H1 (cell line): ENCODE measurements around the gene CD38. TPM values are rescaled to one million over a fixed set of nuclear protein-coding genes. Genes with fewer than 3 reads are reported as not detected.

Experiments
- CTCF ChIA-PET: fragments of 300-600 bp; sonication (Branson Sonifier 250); formaldehyde crosslinking; loops from one replicate; lab custom pipeline; 2021; ENCODE audit not compliant: partially characterized antibody; lab: Charles Lee
- POLR2A ChIA-PET: fragments of 300-600 bp; sonication (Branson Sonifier 250); formaldehyde crosslinking; loops from one replicate; lab custom pipeline; 2021; ENCODE audit warnings: inconsistent platforms; ENCODE audit not compliant: partially characterized antibody; lab: Charles Lee
- DNase-seq, 2 experiments: peaks; one replicate each; pipeline versions ENCODE4 v3.0.0 to v3.0.0-alpha.2; 2010 to 2022; ENCODE audit warnings: low spot score in 2 of 2, low read depth in 1 of 2, mixed read lengths in 1 of 2
- FAIRE-seq: peaks from 2 replicates; lab custom pipeline; 2011; peaks lifted over from hg19 to GRCh38; lab: Jason Lieb, UNC
- H2AFZ ChIP-seq: 2 replicates; pipeline ENCODE4 v1.8.1; 2012; ENCODE audit warnings: low read length, inconsistent platforms
- H2AK5ac ChIP-seq: 2 replicates; pipeline ENCODE4 v1.6.1; 2013; ENCODE audit warnings: low read depth, low read length
- H2BK120ac ChIP-seq: replicated peaks from 2 replicates; pipeline ENCODE3; 2013; ENCODE audit warnings: low read depth, low read length, inconsistent platforms
- H2BK12ac ChIP-seq: 2 replicates; pipeline ENCODE4 v1.6.1; 2013; ENCODE audit warnings: low read depth, low read length
- H2BK15ac ChIP-seq: 2 replicates; pipeline ENCODE4 v1.6.1; 2013; ENCODE audit warnings: low read length
- H2BK20ac ChIP-seq: 2 replicates; pipeline ENCODE4 v1.6.1; 2013; ENCODE audit warnings: low read length
- H2BK5ac ChIP-seq: 2 replicates; pipeline ENCODE4 v1.6.1; 2013; ENCODE audit warnings: low read depth, low read length
- H3K14ac ChIP-seq: 2 replicates; pipeline ENCODE4 v1.6.1; 2013; ENCODE audit warnings: inconsistent platforms; ENCODE audit not compliant: insufficient read length
- H3K18ac ChIP-seq: 2 replicates; pipeline ENCODE4 v1.6.1; 2013; ENCODE audit warnings: low read length; ENCODE audit errors: extremely low read depth
- H3K23ac ChIP-seq: 2 replicates; pipeline ENCODE4 v1.6.1; 2013; ENCODE audit warnings: inconsistent platforms; ENCODE audit not compliant: insufficient read length
- H3K23me2 ChIP-seq: 2 replicates; pipeline ENCODE4 v1.6.1; 2013; ENCODE audit warnings: low read depth, low read length
- H3K27ac ChIP-seq: 2 replicates; pipeline ENCODE4 v1.6.1; 2011; ENCODE audit warnings: low read depth, low read length, inconsistent platforms
- H3K27me3 ChIP-seq, 4 experiments: replicated peaks in 1 of 4; 1 replicate in 1 of 4; 2 replicates in 3 of 4; pipeline versions ENCODE4 v1.6.1 to v1.8.1; 2011 to 2013; ENCODE audit warnings: low read length in 3 of 4, mild to moderate bottlenecking in 3 of 4, inconsistent platforms in 2 of 4, mixed read lengths in 2 of 4, moderate library complexity in 1 of 4; ENCODE audit not compliant: control insufficient read depth in 3 of 4, insufficient read depth in 3 of 4; ENCODE audit errors: extremely low read depth in 1 of 4
- H3K36me3 ChIP-seq, 4 experiments: 2 replicates each; pipeline versions ENCODE4 v1.6.1 to v1.8.1; 2011 to 2013; ENCODE audit warnings: mild to moderate bottlenecking in 4 of 4, low read length in 3 of 4, moderate library complexity in 2 of 4, control low read depth in 1 of 4, inconsistent platforms in 1 of 4; ENCODE audit not compliant: insufficient read depth in 4 of 4, control insufficient read depth in 2 of 4
- H3K4ac ChIP-seq: replicated peaks from 2 replicates; pipeline ENCODE3; 2013; ENCODE audit warnings: low read length, low read depth, mixed read lengths, inconsistent platforms; ENCODE audit not compliant: insufficient read length
- H3K4me1 ChIP-seq, 4 experiments: replicated peaks in 1 of 4; 1 replicate in 1 of 4; 2 replicates in 3 of 4; pipeline versions ENCODE4 v1.6.1 to v1.8.1; 2011 to 2013; ENCODE audit warnings: low read length in 3 of 4, inconsistent platforms in 2 of 4, mixed read lengths in 1 of 4; ENCODE audit not compliant: insufficient read depth in 4 of 4, control insufficient read depth in 3 of 4
- H3K4me2 ChIP-seq, 2 experiments: 2 replicates each; pipeline versions ENCODE4 v1.6.1 to v1.8.1; 2011 to 2013; ENCODE audit warnings: low read depth in 2 of 2, low read length in 2 of 2, control low read depth in 1 of 2, inconsistent platforms in 1 of 2, mild to moderate bottlenecking in 1 of 2; ENCODE audit not compliant: insufficient read depth in 1 of 2
- H3K4me3 ChIP-seq, 4 experiments: fragments of 200-600, 300-600 bp in 1 of 4; sonication (generic), shearing (Covaris generic), sonication (Bioruptor Twin) in 1 of 4; 2 replicates each; pipeline versions ENCODE4 v1.5.1 to v1.8.1; 2011 to 2016; ENCODE audit warnings: low read length in 4 of 4, low read depth in 3 of 4, control low read depth in 2 of 4, inconsistent platforms in 2 of 4, mild to moderate bottlenecking in 2 of 4, mixed read lengths in 1 of 4, moderate library complexity in 1 of 4; ENCODE audit not compliant: insufficient read depth in 2 of 4; ENCODE audit errors: extremely low read depth in 1 of 4
- H3K56ac ChIP-seq: replicated peaks from 2 replicates; pipeline ENCODE3; 2013; ENCODE audit warnings: low read depth, mild to moderate bottlenecking, mixed read lengths, low read length, inconsistent platforms; ENCODE audit not compliant: insufficient read length
- H3K79me1 ChIP-seq: 2 replicates; pipeline ENCODE4 v1.6.1; 2013; ENCODE audit warnings: low read depth, low read length, control low read depth
- H3K79me2 ChIP-seq, 2 experiments: 2 replicates each; pipeline versions ENCODE4 v1.6.1 to v1.8.1; 2012 to 2013; ENCODE audit warnings: low read length in 2 of 2, mild to moderate bottlenecking in 2 of 2, inconsistent platforms in 1 of 2; ENCODE audit not compliant: insufficient read depth in 2 of 2, control insufficient read depth in 1 of 2
- H3K9ac ChIP-seq, 4 experiments: replicated peaks in 1 of 4; 1 replicate in 1 of 4; 2 replicates in 3 of 4; pipeline versions ENCODE4 v1.6.1 to v1.8.1; 2011 to 2013; ENCODE audit warnings: low read depth in 3 of 4, low read length in 3 of 4, control low read depth in 2 of 4, mild to moderate bottlenecking in 2 of 4, moderate library complexity in 2 of 4, inconsistent platforms in 1 of 4; ENCODE audit errors: extremely low read depth in 1 of 4
- H3K9me3 ChIP-seq, 2 experiments: 2 replicates each; pipeline versions ENCODE4 v1.6.1 to v1.8.1; 2012 to 2013; ENCODE audit warnings: mild to moderate bottlenecking in 2 of 2, moderate library complexity in 2 of 2, control low read depth in 1 of 2, inconsistent platforms in 1 of 2, low read depth in 1 of 2, low read length in 1 of 2, mixed read lengths in 1 of 2; ENCODE audit not compliant: insufficient read depth in 2 of 2
- H4K20me1 ChIP-seq, 2 experiments: replicated peaks in 1 of 2; 2 replicates each; pipeline versions ENCODE3 to v1.8.1; 2011 to 2013; ENCODE audit warnings: inconsistent platforms in 2 of 2, low read length in 2 of 2, mild to moderate bottlenecking in 1 of 2; ENCODE audit not compliant: insufficient read depth in 2 of 2, control insufficient read depth in 1 of 2
- H4K5ac ChIP-seq: 2 replicates; pipeline ENCODE4 v1.6.1; 2013; ENCODE audit warnings: low read length, low read depth, mixed read lengths, inconsistent platforms; ENCODE audit not compliant: insufficient read length
- H4K8ac ChIP-seq: 2 replicates; pipeline ENCODE4 v1.8.0; 2013; ENCODE audit warnings: mild to moderate bottlenecking, moderate library complexity, low read length, inconsistent platforms; ENCODE audit not compliant: insufficient read depth; ENCODE audit errors: extremely low read depth
- H4K91ac ChIP-seq: replicated peaks from 2 replicates; pipeline ENCODE3; 2013; ENCODE audit warnings: low read length, mixed read lengths, inconsistent platforms; ENCODE audit not compliant: insufficient read length
- BACH1 ChIP-seq: IDR thresholded peaks from 2 replicates; pipeline ENCODE4 v1.6.1; 2012; ENCODE audit warnings: low read length, improper control_type of control experiment
- NRF1 ChIP-seq: IDR thresholded peaks from 2 replicates; pipeline ENCODE4 v1.6.1; 2011; ENCODE audit warnings: mild to moderate bottlenecking, low read depth, low read length, improper control_type of control experiment
- PHF8 ChIP-seq: fragments of 200-600 bp; sonication (generic); conservative IDR thresholded peaks from 2 replicates; pipeline ENCODE4 v1.7.1; 2012; ENCODE audit warnings: low read depth, mild to moderate bottlenecking, inconsistent platforms, low read length, moderate library complexity
- YY1 ChIP-seq: IDR thresholded peaks from 2 replicates; pipeline ENCODE4 v1.6.1; 2011; ENCODE audit warnings: low read depth, mild to moderate bottlenecking, low read length
- WGBS, 2 experiments: shearing (Covaris generic) in 1 of 2; methylation state at CpG; one replicate each; pipeline versions ENCODE4 v1.1.6 to v1.1.7; 2013 to 2015; ENCODE audit warnings: low lambda C conversion rate in 2 of 2, mixed read lengths in 2 of 2, inconsistent platforms in 1 of 2, low coverage in 1 of 2, missing lambda C conversion rate in 1 of 2; ENCODE audit not compliant: insufficient replicate concordance in 2 of 2, insufficient coverage in 1 of 2, insufficient read length in 1 of 2; ENCODE audit errors: extremely low coverage in 1 of 2, missing lambda C conversion rate in 1 of 2; 5-methylcytosine and 5-hydroxymethylcytosine counted together
- polyA plus RNA-seq, 7 experiments: library from polyadenylated mRNA; depleted of rRNA in 3 of 7; stranded (reverse) in 5 of 7; unstranded in 2 of 7; fragments of >200 nt in 5 of 7; fragments of 200-250 nt in 2 of 7; gene quantifications; 1 replicate in 5 of 7; 2 replicates in 1 of 7; 4 replicates in 1 of 7; pipeline versions ENCODE4 v1.2.1 to v1.2.3, GENCODE V29; 2011 to 2013; ENCODE audit warnings: missing spikeins in 2 of 7, mixed read lengths in 2 of 7
- total RNA-seq: library from RNA; stranded (reverse); fragmentation: NEBNext Ultra II Directional; extraction: Animal tissue kit (Norgen Biotek cat#: 25700); gene quantifications from 2 replicates; pipeline ENCODE4 v1.2.1, GENCODE V29; 2021

The CD38 gene
- total and polyA plus RNA-seq, 2 of the 8 experiments (the other 6 are each of a cell fraction or from before 2014, with no cell fraction given): 0.14 to 0.24 TPM

DNA sequence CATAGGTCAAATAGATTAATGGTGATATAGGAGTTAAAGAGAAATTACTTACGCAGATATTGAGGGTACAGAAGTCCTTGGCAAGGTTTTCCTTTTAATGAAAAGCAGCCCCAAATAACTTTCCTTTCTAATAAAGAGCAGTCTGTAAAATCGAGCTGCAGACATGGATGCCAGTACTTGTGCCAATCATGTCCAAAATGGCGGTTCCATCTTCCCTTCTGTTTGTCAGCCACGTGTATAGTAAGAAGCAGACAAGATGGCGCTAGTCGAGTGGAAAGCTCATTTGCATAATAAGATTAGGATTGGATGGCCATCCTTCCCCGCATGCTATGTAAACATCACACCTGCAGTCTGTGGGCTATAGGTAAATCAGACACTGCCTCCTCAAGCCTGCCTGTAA, 92.0 kb downstream of the CD38 start:
- H2AK5ac ChIP-seq: no peak overlapping the region
- no peak overlapping the region for H3K18ac ChIP-seq
- H4K8ac ChIP-seq: no peak overlapping the region
- no peak overlapping the region for H2BK12ac ChIP-seq
- H3K9ac ChIP-seq: no peak overlapping the region
- H3K23ac ChIP-seq: no peak overlapping the region
- WGBS, 2 experiments: 91% methylated on average over 7 of the region's 7 CpGs; no CpG with 5 or more reads in 1 of the 2 experiments
- H3K23me2 ChIP-seq: no peaks in the 10 kb centered on the region
- H3K79me2 ChIP-seq: no peaks in the 10 kb centered on the region
- no peak overlapping the region for H3K14ac ChIP-seq
- no peak overlapping the region for H2BK5ac ChIP-seq
- no peaks in the 10 kb centered on the region for H3K79me1 ChIP-seq
- H3K4me3 ChIP-seq: no peak overlapping the region
- H4K91ac ChIP-seq: no peak overlapping the region
- no peak overlapping the region for H4K5ac ChIP-seq
- no peak overlapping the region for H3K4ac ChIP-seq
- H3K9me3 ChIP-seq: no peaks in the 10 kb centered on the region
- FAIRE-seq: no peak
- no peak overlapping the region for H3K27ac ChIP-seq
- TF ChIP-seq PHF8 (no peak), YY1 (peak; percentile 42; the same call in 1 of the 2 replicates), BACH1 (no peak), NRF1 (no peak)
- TF ChIP-seq, all 59 proteins: peak for 1
- POLR2A ChIA-PET: interaction anchor here (1.0 kb wide), 1 partner anchor 94 kb away, joined by 3 read pairs; no protein-coding TSS in a partner anchor
- no peak overlapping the region for H2AFZ ChIP-seq
- no peak overlapping the region for H3K4me2 ChIP-seq
- no peaks in the 10 kb centered on the region for H3K4me1 ChIP-seq
- H2BK15ac ChIP-seq: no peak overlapping the region
- no peak for DNase-seq
- H4K20me1 ChIP-seq: no peaks in the 10 kb centered on the region
- H3K56ac ChIP-seq: no peak overlapping the region
- no peak overlapping the region for H2BK120ac ChIP-seq
- no peak overlapping the region for H2BK20ac ChIP-seq
- no peaks in the 10 kb centered on the region for H3K36me3 ChIP-seq
- CTCF ChIA-PET: interaction anchor here (0.6 to 2.5 kb wide), 7 partner anchors 9 to 157 kb away, joined by 3 to 18 read pairs (median 4); no protein-coding TSS in a partner anchor
- no peaks in the 10 kb centered on the region for H3K27me3 ChIP-seq
